Measurements from ENCODE around the gene TTYH3.

Gene TTYH3

GRCh38 chr7:2711895-2712675 is 80.3 kb downstream of the TTYH3 start:
- DNase-seq = no peak

GRCh38 chr7:2713370-2713769 is 81.6 kb downstream of the TTYH3 start:
- DNase-seq = no peak

GRCh38 chr7:2713978-2714377 is 82.2 kb downstream of the TTYH3 start:
- DNase-seq = no peak

Data from stimulated activated CD4-positive, alpha-beta T cell treated with anti-CD3 and anti-CD28 coated beads, Interleukin-2, amount 100 ng/mL, for 24 hours (primary cell).